SIG-M5 treated with dmso at 0.1 percent for 504 hours (cell line): ENCODE measurements around the gene SFXN1.

ENCODE experiments used
- DNase-seq: peaks from one replicate; lab custom pipeline; 2025; ENCODE audit not compliant: unreplicated experiment; lab: John Stamatoyannopoulos, UW

The SFXN1 gene

GRCh38 chr5:175464942-175465233 lies 13.5 kb upstream of the SFXN1 start:
- DNase-seq = no peak

GRCh38 chr5:175465282-175465681 lies 13.1 kb upstream of the SFXN1 start:
- no peak for DNase-seq

DNA sequence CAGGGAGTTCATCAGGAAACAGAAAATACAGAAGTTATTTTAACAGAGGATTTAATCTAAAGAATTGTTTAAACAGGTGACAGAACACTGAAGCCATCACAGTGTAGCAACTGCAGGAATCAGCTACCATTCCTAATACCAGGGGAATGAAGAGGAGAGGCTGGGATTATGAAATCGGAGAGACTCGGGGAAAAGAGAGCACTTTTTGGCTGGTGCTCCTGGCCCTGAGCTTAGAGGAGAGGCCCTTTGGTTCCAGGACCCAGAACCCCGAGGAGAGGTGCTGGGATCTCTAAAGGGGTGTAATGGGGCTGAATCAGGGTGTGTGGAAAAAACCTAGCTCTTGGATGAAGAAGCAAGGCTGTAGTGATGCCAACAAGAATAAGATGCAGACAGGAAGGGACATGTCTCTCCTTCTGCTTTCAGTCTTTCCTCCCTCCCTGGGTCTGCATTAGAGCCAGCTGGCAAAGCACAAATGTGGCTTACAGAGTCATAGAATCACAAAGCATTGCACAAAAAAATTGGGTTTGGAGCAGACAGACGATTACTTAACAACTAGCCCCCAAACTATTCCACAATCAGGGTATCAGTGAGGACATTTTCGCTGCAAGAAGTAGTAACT lies 11.6 kb upstream of the SFXN1 start:
- no peak for DNase-seq

- DNase-seq = no peak
Observed at GRCh38 chr5:175467983-175468690, 10.2 kb upstream of the SFXN1 start.

- no peak for DNase-seq
Observed at GRCh38 chr5:175468892-175469291, 9.5 kb upstream of the SFXN1 start.

GRCh38 chr5:175469916-175470315 lies 8.4 kb upstream of the SFXN1 start:
- DNase-seq = no peak

- no peak for DNase-seq
Observed at GRCh38 chr5:175470781-175471180, 7.6 kb upstream of the SFXN1 start.

- no peak for DNase-seq
Observed at GRCh38 chr5:175471196-175471595, 7.2 kb upstream of the SFXN1 start.

DNA sequence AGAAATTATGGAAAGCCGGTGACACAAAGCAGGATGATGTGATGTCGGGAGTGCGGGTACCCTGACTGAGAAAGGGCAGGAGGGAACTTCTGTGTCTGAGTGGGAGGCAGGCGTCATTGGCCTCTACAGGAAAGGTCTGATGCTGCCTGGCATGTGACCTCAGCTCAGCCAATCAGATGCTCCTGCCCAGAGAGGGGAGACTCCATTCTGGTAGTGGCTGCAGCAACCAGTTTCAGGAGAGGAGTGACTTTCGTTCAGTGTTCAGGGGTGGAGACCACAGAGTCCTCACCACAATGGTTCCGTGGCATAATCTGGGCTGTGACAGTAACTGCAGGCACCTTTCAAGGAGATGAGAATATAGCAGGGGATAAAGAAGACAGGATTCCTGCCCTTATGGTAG lies 6.7 kb upstream of the SFXN1 start:
- no peak for DNase-seq

DNA sequence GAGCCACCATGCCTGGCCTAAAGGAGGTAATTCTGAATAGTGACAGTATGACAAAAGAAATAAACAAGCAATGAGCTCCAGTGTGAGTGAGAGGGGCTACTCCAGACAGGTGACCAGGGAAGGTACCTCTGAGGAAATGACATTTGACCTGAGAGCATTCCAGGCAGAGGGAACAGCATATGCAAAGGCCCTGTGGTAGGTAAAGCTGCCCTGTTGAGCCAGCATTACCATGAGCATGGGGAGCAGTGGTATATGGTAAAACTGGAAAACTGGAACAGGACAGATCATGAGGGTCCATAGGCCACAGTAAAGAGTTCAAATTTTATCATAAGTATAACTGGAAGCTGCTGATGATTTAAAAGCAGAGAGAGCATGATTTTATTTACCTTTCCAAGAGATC lies 6.0 kb upstream of the SFXN1 start:
- DNase-seq = no peak

DNA sequence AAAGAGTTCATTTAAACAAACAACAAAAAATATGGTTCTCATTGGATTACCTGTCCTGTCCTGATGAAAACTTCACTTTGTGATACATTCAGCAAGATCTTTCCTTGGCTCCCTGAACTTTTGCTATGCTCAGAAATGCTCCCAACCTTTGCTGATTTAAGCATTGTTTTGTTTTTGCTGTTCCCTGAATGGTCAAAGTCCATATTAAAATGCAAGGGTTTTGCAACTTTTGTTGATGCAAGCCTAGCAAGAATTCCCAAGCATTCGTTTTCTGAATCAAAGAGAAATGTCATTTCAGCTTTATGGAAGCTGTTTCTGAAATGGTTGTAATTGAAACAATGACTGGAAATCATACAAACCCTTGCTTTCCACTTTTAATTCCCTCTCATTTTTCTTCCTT lies 3.1 kb upstream of the SFXN1 start:
- no peak for DNase-seq

GRCh38 chr5:175477440-175477839 lies 920 bp upstream of the SFXN1 start:
- no peak for DNase-seq

DNA sequence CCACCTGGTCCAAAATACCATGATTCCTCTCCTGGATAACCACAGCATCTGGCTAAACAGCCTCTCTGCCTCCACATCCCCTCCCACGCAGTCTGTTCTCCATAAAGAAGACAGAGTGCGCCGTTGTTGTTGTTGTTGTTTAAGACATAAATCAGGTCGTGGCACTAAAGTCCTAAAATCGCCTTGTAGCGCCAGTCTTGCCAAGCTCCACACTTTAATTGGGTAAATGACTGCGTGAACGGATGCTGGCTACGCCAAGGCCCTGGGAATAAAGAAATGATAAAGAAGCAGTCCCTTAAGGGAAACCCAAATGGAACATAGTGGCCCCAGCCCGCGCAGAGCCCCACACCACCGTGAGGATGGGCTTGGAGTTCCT lies 364 bp upstream of the SFXN1 start:
- DNase-seq = no peak

DNA sequence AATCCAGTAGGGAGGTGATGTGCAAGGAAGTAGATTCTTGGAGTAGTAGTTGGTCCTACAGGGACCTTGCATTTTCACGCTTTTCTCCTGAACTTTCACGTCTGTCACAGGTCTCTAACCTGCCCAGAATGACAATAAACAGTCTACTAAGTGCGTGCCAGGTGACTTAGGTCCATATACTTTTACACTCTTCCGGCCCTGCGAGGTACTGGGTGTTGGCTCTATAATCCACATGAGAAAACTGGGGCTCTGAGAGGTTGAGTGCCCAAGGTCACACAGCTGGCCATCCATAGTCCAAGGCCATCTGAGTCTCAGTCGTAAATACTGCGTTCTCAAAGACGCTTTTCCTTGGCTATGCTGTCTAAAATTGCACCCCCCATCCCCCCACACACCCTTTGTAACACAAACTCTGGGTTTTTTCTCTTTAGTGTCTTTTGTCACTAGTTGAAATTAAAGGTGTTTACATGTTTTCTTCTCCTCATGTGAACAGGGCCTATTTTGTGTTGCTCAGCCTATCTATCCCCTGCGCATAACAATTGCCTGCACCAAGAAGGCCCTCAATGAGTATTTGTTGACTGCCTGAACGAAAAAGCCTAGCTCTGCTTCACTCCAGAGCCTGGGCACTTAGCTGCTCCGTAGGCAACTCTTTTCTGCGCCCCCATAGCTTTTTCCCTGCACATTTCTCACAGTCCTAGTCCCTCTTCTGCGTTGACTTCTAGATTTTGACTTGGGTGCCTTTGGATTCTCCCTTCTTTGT lies 943 bp downstream of the SFXN1 start:
- DNase-seq = no peak

DNA sequence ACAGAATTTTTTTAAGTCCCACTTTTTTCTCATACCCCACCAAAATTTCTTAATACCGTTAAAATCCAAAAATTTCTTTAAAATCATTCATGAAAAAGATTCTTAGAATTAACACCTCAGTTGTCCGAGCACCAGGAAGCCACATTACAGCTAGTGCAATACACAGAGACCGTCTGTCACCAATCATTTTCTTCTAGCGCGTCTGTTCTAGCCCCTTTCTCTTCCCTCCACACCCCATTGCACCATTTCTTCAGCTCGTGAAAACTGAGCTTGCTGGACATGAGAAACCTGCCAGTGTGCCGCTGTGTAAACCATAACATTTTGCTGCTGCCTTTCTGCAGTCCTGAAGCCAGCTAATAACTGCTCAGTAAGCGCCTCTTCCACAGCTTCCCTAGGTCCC lies 5.0 kb downstream of the SFXN1 start:
- DNase-seq = no peak

DNA sequence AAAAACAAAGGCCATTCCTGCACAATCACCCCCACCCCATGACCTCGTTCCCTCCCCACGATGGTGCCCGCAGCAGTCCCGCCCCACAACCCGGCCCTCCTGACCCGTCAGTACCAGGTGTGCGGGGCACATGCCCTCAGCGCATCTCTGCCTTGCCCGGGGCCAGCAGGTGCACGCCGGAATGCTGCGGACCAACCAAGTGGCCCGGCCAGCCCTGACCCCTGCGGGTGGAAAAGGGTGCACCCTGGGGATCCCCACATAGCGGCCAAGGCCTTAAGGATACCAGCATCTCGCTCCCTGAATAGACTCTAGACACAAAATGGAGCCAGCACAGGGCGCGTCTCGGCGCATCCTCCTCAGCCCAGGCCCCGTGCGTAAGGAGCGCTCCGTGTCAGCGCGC lies 6.0 kb downstream of the SFXN1 start:
- DNase-seq = no peak

DNA sequence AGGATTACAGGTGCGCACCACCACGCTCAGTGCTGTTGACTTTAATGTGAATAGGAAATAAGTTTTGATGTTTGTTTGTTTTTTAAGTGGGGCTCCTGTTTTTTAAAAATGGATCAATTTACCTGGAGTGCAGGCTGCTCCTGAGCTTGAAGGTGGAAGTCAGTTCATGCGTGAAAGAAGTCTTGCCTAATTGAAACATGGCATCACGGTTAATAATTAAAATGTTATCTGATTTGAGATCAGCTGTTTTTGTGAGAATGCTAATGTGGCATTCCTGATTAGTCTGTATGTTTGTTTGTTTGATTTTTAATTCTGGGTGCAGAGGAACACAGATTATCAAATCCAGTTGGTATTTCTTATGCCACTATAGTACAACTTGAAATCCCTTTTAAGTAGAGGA lies 6.5 kb downstream of the SFXN1 start:
- DNase-seq = no peak

- DNase-seq = no peak
Observed at GRCh38 chr5:175485631-175486030, 7.3 kb downstream of the SFXN1 start.

GRCh38 chr5:175487514-175488222 lies 9.3 kb downstream of the SFXN1 start:
- no peak for DNase-seq

- DNase-seq = no peak
Observed at GRCh38 chr5:175489693-175490443, 11.5 kb downstream of the SFXN1 start.

- no peak for DNase-seq
Observed at GRCh38 chr5:175491223-175491622, 12.9 kb downstream of the SFXN1 start.
